ENCODE measurements around the gene CXADR.

The CXADR gene

DNA sequence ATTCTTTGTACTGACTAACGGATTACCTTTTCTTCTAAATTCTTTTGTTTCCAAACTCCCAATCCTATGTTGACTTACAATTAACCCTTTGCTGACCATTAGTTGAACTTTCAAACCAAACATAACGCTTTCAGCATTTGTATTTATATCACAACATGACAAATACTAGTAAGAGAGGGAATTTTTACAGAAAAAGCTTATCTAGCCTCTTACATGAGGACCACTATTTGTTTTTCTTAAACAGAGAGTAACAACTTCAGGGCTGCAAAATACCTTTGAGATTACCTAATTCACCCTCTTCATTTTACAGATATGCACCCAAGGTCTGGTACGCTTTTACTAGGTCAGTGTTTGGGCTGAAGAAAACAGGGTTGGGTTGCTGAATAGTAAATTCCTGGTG lies 45.0 kb upstream of the CXADR start:
- Histone ChIP-seq H3K9me2 (replicated peaks; ENCODE audit: control insufficient read depth, low read length) (no peaks in the 10 kb centered on the region), H3K27ac (ENCODE audit: low read depth, low read length) (no peak overlapping the region), H3F3A (ENCODE audit: control insufficient read depth, insufficient read depth) (no peaks in the 10 kb centered on the region), H3K4me1 (ENCODE audit: control insufficient read depth, low read length) (no peaks in the 10 kb centered on the region), H3K27me3 (ENCODE audit: control insufficient read depth, low read length) (no peaks in the 10 kb centered on the region), H3K9me3 (ENCODE audit: control insufficient read depth, insufficient read depth, low read length) (no peaks in the 10 kb centered on the region), H3K4me3 (ENCODE audit: low read length) (no peak overlapping the region), H4K20me1 (ENCODE audit: control insufficient read depth, insufficient read depth, low read depth, low read length) (no peaks in the 10 kb centered on the region), H3K79me2 (ENCODE audit: control insufficient read depth, low read length) (no peaks in the 10 kb centered on the region), H3K36me3 (ENCODE audit: control insufficient read depth, low read length) (no peaks in the 10 kb centered on the region), H3K4me2 (ENCODE audit: low read length) (no peak overlapping the region)
- TF ChIP-seq EZH2phosphoT487 (IDR thresholded peaks at IDR 0.05; ENCODE audit: borderline replicate concordance, low read length): no peak
- TF ChIP-seq, protein P1, sequence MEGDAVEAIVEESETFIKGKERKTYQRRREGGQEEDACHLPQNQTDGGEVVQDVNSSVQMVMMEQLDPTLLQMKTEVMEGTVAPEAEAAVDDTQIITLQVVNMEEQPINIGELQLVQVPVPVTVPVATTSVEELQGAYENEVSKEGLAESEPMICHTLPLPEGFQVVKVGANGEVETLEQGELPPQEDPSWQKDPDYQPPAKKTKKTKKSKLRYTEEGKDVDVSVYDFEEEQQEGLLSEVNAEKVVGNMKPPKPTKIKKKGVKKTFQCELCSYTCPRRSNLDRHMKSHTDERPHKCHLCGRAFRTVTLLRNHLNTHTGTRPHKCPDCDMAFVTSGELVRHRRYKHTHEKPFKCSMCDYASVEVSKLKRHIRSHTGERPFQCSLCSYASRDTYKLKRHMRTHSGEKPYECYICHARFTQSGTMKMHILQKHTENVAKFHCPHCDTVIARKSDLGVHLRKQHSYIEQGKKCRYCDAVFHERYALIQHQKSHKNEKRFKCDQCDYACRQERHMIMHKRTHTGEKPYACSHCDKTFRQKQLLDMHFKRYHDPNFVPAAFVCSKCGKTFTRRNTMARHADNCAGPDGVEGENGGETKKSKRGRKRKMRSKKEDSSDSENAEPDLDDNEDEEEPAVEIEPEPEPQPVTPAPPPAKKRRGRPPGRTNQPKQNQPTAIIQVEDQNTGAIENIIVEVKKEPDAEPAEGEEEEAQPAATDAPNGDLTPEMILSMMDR (IDR thresholded peaks at IDR 0.05; ENCODE audit: low read depth, low read length, poor library complexity, severe bottlenecking): no peak

DNA sequence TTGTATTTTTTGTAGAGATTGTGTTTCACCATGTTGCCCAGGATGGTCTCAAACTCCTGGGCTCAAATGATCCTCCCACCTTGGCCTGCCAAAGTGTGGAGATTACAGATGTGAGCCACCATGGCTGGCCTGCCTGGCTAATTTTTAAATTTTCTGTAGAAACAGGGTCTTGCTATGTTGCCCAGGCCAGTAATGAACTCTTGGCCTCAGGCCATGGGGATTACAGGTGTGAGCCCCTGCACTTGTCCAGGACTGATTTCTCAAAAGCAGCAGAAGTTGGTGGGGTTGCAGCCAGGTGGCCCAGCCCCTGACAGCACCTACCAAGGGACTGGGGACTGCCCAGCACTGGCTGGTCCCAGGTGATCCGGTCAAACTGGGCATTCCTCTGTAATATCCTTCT lies 44.1 kb upstream of the CXADR start:
- TF ChIP-seq EZH2phosphoT487 (IDR thresholded peaks at IDR 0.05; ENCODE audit: borderline replicate concordance, low read length): no peak
- TF ChIP-seq, protein P1 (IDR thresholded peaks at IDR 0.05; ENCODE audit: low read depth, low read length, poor library complexity, severe bottlenecking): no peak
- H3K27me3 ChIP-seq (ENCODE audit: control insufficient read depth, low read length): no peaks in the 10 kb centered on the region
- no peaks in the 10 kb centered on the region for H4K20me1 ChIP-seq (ENCODE audit: control insufficient read depth, insufficient read depth, low read depth, low read length)
- H3K27ac ChIP-seq (ENCODE audit: low read depth, low read length): no peak overlapping the region
- no peaks in the 10 kb centered on the region for H3K79me2 ChIP-seq (ENCODE audit: control insufficient read depth, low read length)
- H3K9me3 ChIP-seq (ENCODE audit: control insufficient read depth, insufficient read depth, low read length): no peaks in the 10 kb centered on the region
- no peaks in the 10 kb centered on the region for H3K36me3 ChIP-seq (ENCODE audit: control insufficient read depth, low read length)
- H3K9me2 ChIP-seq (replicated peaks; ENCODE audit: control insufficient read depth, low read length): no peaks in the 10 kb centered on the region
- no peak overlapping the region for H3K4me3 ChIP-seq (ENCODE audit: low read length)
- H3K4me2 ChIP-seq (ENCODE audit: low read length): no peak overlapping the region
- no peaks in the 10 kb centered on the region for H3F3A ChIP-seq (ENCODE audit: control insufficient read depth, insufficient read depth)
- H3K4me1 ChIP-seq (ENCODE audit: control insufficient read depth, low read length): no peaks in the 10 kb centered on the region

DNA sequence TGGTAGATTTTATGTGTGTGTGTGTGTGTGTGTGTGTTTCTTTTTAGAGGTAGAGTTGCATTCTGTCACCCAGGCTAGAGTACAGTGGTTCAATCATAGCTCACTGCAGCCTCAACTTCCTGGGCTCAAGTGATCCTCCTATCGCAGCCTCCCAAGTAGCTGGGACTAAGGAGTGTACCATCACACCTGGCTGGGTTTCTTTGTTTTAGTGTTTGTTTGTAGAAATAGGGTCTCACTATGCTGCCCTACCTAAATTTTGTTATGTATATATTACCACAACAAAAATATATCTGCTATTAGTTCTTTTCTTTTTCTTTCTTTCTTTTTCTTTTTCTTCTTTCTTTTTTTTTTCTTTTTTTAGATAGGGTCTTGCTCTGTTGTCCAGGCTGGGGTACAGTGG lies 43.1 kb upstream of the CXADR start:
- Histone ChIP-seq H3K4me1 (ENCODE audit: control insufficient read depth, low read length) (no peaks in the 10 kb centered on the region), H3K27me3 (ENCODE audit: control insufficient read depth, low read length) (no peaks in the 10 kb centered on the region), H3K79me2 (ENCODE audit: control insufficient read depth, low read length) (no peaks in the 10 kb centered on the region), H4K20me1 (ENCODE audit: control insufficient read depth, insufficient read depth, low read depth, low read length) (no peaks in the 10 kb centered on the region), H3K27ac (ENCODE audit: low read depth, low read length) (no peak overlapping the region), H3K9me3 (ENCODE audit: control insufficient read depth, insufficient read depth, low read length) (no peaks in the 10 kb centered on the region), H3K4me3 (ENCODE audit: low read length) (no peak overlapping the region), H3K36me3 (ENCODE audit: control insufficient read depth, low read length) (no peaks in the 10 kb centered on the region), H3K4me2 (ENCODE audit: low read length) (no peak overlapping the region), H3F3A (ENCODE audit: control insufficient read depth, insufficient read depth) (no peaks in the 10 kb centered on the region), H3K9me2 (replicated peaks; ENCODE audit: control insufficient read depth, low read length) (no peaks in the 10 kb centered on the region)
- TF ChIP-seq, protein P1 (IDR thresholded peaks at IDR 0.05; ENCODE audit: low read depth, low read length, poor library complexity, severe bottlenecking): no peak
- no peak for TF ChIP-seq EZH2phosphoT487 (IDR thresholded peaks at IDR 0.05; ENCODE audit: borderline replicate concordance, low read length)

DNA sequence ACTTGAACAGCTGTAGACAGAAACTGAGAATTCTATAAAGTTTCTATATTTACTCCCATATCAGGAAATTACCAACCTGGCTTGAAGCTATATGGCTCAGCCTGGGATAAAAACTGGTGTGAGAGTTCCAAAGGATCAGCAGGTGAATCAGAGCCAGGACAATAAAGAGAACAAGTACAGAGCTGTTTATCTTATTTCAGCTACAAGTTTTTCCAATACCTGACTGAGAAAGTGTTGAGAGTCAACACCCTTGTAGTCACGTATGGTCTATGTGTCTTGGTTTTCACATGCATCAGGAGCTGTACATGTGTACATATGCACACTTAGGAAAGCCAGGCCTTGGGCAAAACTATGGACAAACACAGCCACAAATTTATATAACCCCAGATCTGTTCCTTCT lies 40.7 kb upstream of the CXADR start:
- H3K79me2 ChIP-seq (ENCODE audit: control insufficient read depth, low read length): no peaks in the 10 kb centered on the region
- no peaks in the 10 kb centered on the region for H3F3A ChIP-seq (ENCODE audit: control insufficient read depth, insufficient read depth)
- H3K27ac ChIP-seq (ENCODE audit: low read depth, low read length): no peak overlapping the region
- H3K27me3 ChIP-seq (ENCODE audit: control insufficient read depth, low read length): no peaks in the 10 kb centered on the region
- no peak overlapping the region for H3K4me3 ChIP-seq (ENCODE audit: low read length)
- no peaks in the 10 kb centered on the region for H3K36me3 ChIP-seq (ENCODE audit: control insufficient read depth, low read length)
- no peaks in the 10 kb centered on the region for H3K9me3 ChIP-seq (ENCODE audit: control insufficient read depth, insufficient read depth, low read length)
- no peaks in the 10 kb centered on the region for H4K20me1 ChIP-seq (ENCODE audit: control insufficient read depth, insufficient read depth, low read depth, low read length)
- H3K9me2 ChIP-seq (replicated peaks; ENCODE audit: control insufficient read depth, low read length): no peaks in the 10 kb centered on the region
- TF ChIP-seq EZH2phosphoT487 (IDR thresholded peaks at IDR 0.05; ENCODE audit: borderline replicate concordance, low read length): no peak
- TF ChIP-seq, protein P1 (IDR thresholded peaks at IDR 0.05; ENCODE audit: low read depth, low read length, poor library complexity, severe bottlenecking): no peak
- H3K4me2 ChIP-seq (ENCODE audit: low read length): no peak overlapping the region
- H3K4me1 ChIP-seq (ENCODE audit: control insufficient read depth, low read length): no peaks in the 10 kb centered on the region

Data from DOHH2 (cell line).